GM21723 (cell line): ENCODE data around the gene S1PR1.

Source experiments
- ATAC-seq: cut with Tn5 transposase; IDR thresholded peaks from one replicate; pipeline ENCODE4 v1.9.1; 2021; ENCODE audit warnings: mild to moderate bottlenecking, moderate library complexity; ENCODE audit not compliant: unreplicated experiment

S1PR1 gene

GRCh38 chr1:101278845-101279244, 42.0 kb downstream of the S1PR1 start:
- ATAC-seq: no peak

- ATAC-seq: no peak
These were observed 43.3 kb downstream of the S1PR1 start for GRCh38 chr1:101280049-101280592.

GRCh38 chr1:101280942-101281654, 44.3 kb downstream of the S1PR1 start:
- ATAC-seq: no peak

GRCh38 chr1:101281751-101282150, 44.9 kb downstream of the S1PR1 start:
- no peak for ATAC-seq

- no peak for ATAC-seq
These were observed 45.7 kb downstream of the S1PR1 start for GRCh38 chr1:101282314-101283038.

GRCh38 chr1:101283443-101283842, 46.6 kb downstream of the S1PR1 start:
- ATAC-seq: no peak

- no peak for ATAC-seq
These were observed 47.2 kb downstream of the S1PR1 start for GRCh38 chr1:101284021-101284420.

GRCh38 chr1:101284622-101285218, 47.9 kb downstream of the S1PR1 start:
- ATAC-seq: no peak

GRCh38 chr1:101285922-101286570, 49.2 kb downstream of the S1PR1 start:
- no peak for ATAC-seq

- ATAC-seq: peak; percentile 52
These were observed 51.7 kb downstream of the S1PR1 start for GRCh38 chr1:101288491-101288944.

GRCh38 chr1:101290119-101290921, 53.5 kb downstream of the S1PR1 start:
- no peak for ATAC-seq
